ENCODE data around the gene SEMA3G. TPM values are rescaled to one million over a fixed set of nuclear protein-coding genes. Genes with fewer than 3 reads are reported as not detected.
A peak's percentile ranks its signal among the peaks of the same experiment; 100 is the strongest.

The SEMA3G gene
- total and polyA plus RNA-seq, 11 donors = 11.4 to 29.0 (median 14.4) TPM

DNA sequence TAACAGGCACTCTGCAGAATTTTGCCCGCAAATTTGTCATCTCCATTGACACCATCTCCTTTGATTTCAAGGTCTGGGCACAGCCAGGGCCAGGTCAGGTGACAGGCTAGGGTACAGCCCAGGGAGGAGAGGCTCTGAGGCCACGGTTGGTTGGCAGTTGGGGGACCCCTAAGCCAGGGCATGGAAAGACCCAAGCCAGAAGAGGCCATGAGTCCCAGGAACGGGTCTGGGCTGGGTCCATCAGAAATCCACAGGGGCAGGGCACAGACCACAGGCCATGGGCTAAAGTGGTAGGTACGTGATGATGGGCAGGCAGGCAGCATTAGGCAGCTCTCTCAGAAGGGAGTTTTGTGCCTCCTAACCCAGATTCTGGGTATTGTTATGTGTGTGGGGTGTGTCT, 45.8 kb downstream of the SEMA3G start:
- DNase-seq (peak in 1 of 5 donors; percentile 1), ATAC-seq (no peak)
- Histone ChIP-seq H3K27me3 (no peaks in the 10 kb centered on the region), H3K27ac (no peak overlapping the region), H3K4me1 (peaks cover 0 to 20% (median 3%) of the 10 kb centered on the region in 12 donors), H3K36me3 (peaks cover 0 to 52% (median 35%) of the 10 kb centered on the region in 9 donors), H3K9me3 (no peaks in the 10 kb centered on the region), H3K4me3 (no peak overlapping the region)
- 85 to 94% (median 89%) methylated on average over 4 of the region's 4 CpGs for WGBS, 4 donors
- TF ChIP-seq POLR2A (IDR thresholded peaks at IDR 0.05) (no peak), CTCF (IDR thresholded peaks at IDR 0.05) (no peak)
- intact Hi-C loops (cut with DNase I) = no loop called here

DNA sequence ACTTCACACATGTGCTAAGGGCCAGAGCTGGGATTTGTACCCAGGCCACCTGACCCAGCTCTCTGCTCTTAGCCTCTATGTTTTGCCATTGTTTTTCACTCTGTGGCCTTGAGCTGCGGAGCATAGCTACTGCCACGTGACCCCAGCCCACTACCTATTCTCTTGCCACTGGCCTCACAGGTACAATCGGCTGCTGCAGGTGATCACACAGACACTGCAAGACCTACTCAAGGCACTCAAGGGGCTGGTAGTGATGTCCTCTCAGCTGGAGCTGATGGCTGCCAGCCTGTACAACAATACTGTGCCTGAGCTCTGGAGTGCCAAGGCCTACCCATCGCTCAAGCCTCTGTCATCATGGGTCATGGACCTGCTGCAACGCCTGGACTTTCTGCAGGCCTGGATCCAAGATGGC, 46.2 kb downstream of the SEMA3G start:
- 93 to 96% (median 95%) methylated on average over 5 of the region's 5 CpGs for WGBS, 4 donors
- intact Hi-C loops (cut with DNase I) = no loop called here
- DNase-seq (peak in 2 of 5 donors; percentile 4 to 7), ATAC-seq (no peak)
- H3K4me1 ChIP-seq = peaks cover 0 to 16% (median 2%) of the 10 kb centered on the region in 12 donors
- no peak overlapping the region for H3K27ac ChIP-seq
- H3K27me3 ChIP-seq = no peaks in the 10 kb centered on the region
- peaks cover 0 to 52% (median 31%) of the 10 kb centered on the region in 9 donors for H3K36me3 ChIP-seq
- no peak overlapping the region for H3K4me3 ChIP-seq
- no peaks in the 10 kb centered on the region for H3K9me3 ChIP-seq
- no peak for TF ChIP-seq POLR2A (IDR thresholded peaks at IDR 0.05)
- no peak for TF ChIP-seq CTCF (IDR thresholded peaks at IDR 0.05)

- Histone ChIP-seq H3K36me3 (peaks cover 0 to 52% (median 29%) of the 10 kb centered on the region in 9 donors), H3K4me3 (no peak overlapping the region), H3K27ac (no peak overlapping the region), H3K4me1 (peaks cover 0 to 16% (median 2%) of the 10 kb centered on the region in 12 donors), H3K9me3 (no peaks in the 10 kb centered on the region), H3K27me3 (no peaks in the 10 kb centered on the region)
- ATAC-seq = no peak
- no peak for TF ChIP-seq CTCF (IDR thresholded peaks at IDR 0.05)
- TF ChIP-seq POLR2A (IDR thresholded peaks at IDR 0.05) = no peak
- WGBS, 4 donors = 81 to 93% (median 90%) methylated on average over 13 of the region's 13 CpGs
- intact Hi-C loops (cut with DNase I) = no loop called here
- DNase-seq = peak in 2 of 5 donors; percentile 15 to 17
Measured at GRCh38 chr3:52397676-52398399, 47.1 kb downstream of the SEMA3G start.

DNA sequence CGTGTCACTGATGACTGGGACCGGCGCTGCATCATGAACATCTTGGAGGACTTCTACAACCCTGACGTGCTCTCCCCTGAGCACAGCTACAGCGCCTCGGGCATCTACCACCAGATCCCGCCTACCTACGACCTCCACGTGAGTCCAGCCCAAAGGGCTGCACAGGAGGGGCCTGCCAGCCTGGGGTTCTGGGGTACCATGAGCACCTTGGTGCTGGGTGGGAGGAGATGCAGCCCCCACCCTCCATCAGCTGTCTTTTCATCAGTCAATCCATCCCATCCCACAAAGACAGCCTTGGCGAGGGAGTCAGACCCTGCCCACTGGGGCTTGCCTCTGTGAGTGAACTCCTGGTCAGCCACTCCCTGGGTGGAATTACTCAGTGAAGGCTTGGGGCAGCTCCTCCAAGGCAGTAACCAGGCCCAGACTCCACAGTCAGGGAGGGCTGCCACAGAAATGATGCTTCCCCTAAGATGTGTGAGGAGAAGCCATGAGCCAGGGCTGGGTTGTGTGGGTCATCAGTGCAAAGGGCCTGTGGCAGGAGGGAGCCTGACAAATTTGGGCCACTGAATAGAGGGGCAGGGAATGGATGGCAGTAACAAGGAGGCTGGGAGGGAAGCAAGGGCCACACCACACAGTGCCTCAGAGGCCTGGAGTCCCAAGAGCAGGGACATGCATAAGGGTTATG, 47.9 kb downstream of the SEMA3G start:
- intact Hi-C loops (cut with DNase I) = no loop called here
- H3K4me1 ChIP-seq = peaks cover 0 to 16% (median 2%) of the 10 kb centered on the region in 12 donors
- WGBS, 4 donors = 89 to 97% (median 94%) methylated on average over 9 to 10 of the region's 10 CpGs
- peak in 2 of 5 donors; percentile 11 to 16 for DNase-seq
- no peaks in the 10 kb centered on the region for H3K27me3 ChIP-seq
- H3K4me3 ChIP-seq = no peak overlapping the region
- no peak for ATAC-seq
- H3K27ac ChIP-seq = no peak overlapping the region
- peaks cover 0 to 51% (median 25%) of the 10 kb centered on the region in 9 donors for H3K36me3 ChIP-seq
- TF ChIP-seq CTCF (IDR thresholded peaks at IDR 0.05) (no peak), POLR2A (IDR thresholded peaks at IDR 0.05) (no peak)
- H3K9me3 ChIP-seq = no peaks in the 10 kb centered on the region

Data from heart left ventricle (tissue), 16 donors.